Large intestine (tissue), 3 donors: ENCODE measurements around the gene MAN2A1. TPM values are rescaled to one million over a fixed set of nuclear protein-coding genes. Genes with fewer than 3 reads are reported as not detected.
"Not testable (repeated sequence)": the region's sequence is repeated elsewhere in the genome, so short reads cannot be mapped to it uniquely, and the experiment has no call there.

ENCODE experiments used
- DNase-seq, 2 donors: peaks; one replicate each; pipeline versions ENCODE4 v3.0.0 to v3.0.0-alpha.2; 2013
- H3K27ac ChIP-seq: one replicate; pipeline ENCODE4 v1.5.1; 2013; ENCODE audit warnings: low read length
- H3K27me3 ChIP-seq: 2 replicates; pipeline ENCODE4 v1.6.1; 2013; ENCODE audit warnings: low read length; ENCODE audit not compliant: control insufficient read depth, insufficient read depth
- H3K36me3 ChIP-seq: 2 replicates; pipeline ENCODE4 v1.6.1; 2013; ENCODE audit warnings: low read length; ENCODE audit not compliant: control insufficient read depth, insufficient read depth
- H3K4me1 ChIP-seq: one replicate; pipeline ENCODE4 v1.6.1; 2013; ENCODE audit warnings: low read length; ENCODE audit not compliant: control insufficient read depth, insufficient read depth
- H3K4me3 ChIP-seq: one replicate; pipeline ENCODE4 v1.5.1; 2013; ENCODE audit warnings: low read length
- H3K9me3 ChIP-seq: one replicate; pipeline ENCODE4 v1.6.1; 2013; ENCODE audit warnings: mild to moderate bottlenecking, low read depth, low read length, moderate library complexity; ENCODE audit not compliant: control insufficient read depth
- WGBS: methylation state at CpG from one replicate; pipeline ENCODE4 v1.1.5; 2013; ENCODE audit warnings: low lambda C conversion rate; ENCODE audit not compliant: insufficient coverage; 5-methylcytosine and 5-hydroxymethylcytosine counted together
- polyA plus RNA-seq: library from polyadenylated mRNA; unstranded; fragments of 120-200 nt; gene quantifications from one replicate; pipeline ENCODE4 v1.2.1, GENCODE V29; 2013

The MAN2A1 gene
- polyA plus RNA-seq, 1 donor: 100.0 TPM

DNA sequence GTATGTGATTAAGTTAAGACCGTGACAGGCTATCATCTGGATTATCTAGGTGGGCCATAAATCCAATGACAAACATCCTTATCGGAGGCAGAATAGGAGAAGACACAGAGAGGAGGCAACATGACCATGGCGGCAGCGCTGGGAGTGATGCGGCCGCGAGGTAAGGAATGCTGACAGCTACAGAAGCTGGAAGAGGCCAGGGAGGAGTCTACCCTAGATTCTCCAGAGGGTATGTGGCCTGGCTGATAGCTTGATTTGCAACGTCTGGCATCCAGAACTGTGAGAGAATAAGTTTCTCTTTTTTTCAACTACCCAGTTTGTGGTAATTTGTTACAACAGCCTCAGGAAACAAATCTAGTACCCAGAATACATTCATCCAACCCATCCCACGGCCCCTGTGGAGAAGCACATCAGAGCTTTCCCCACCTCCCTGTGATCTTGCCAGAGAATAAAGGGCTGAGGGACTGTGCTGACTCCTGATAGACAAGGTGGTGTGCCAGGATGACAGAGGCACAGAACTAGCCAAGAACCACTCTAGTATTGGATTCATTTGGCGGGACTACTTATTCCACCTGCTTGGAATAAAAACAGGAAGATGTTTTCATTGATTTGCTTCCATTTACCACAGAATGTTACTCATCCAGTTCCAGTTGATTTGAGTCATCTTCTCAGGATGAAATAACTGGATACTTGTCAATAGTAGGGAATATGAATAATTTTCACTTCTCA is 187.4 kb downstream of the MAN2A1 start:
- no peak for DNase-seq
- no peaks in the 10 kb centered on the region for H3K4me1 ChIP-seq
- no peaks in the 10 kb centered on the region for H3K36me3 ChIP-seq
- H3K27me3 ChIP-seq: no peaks in the 10 kb centered on the region
- H3K27ac ChIP-seq: no peak overlapping the region
- H3K9me3 ChIP-seq: no peaks in the 10 kb centered on the region
- no peak overlapping the region for H3K4me3 ChIP-seq
- 100% methylated on average over 3 of the region's 10 CpGs for WGBS

DNA sequence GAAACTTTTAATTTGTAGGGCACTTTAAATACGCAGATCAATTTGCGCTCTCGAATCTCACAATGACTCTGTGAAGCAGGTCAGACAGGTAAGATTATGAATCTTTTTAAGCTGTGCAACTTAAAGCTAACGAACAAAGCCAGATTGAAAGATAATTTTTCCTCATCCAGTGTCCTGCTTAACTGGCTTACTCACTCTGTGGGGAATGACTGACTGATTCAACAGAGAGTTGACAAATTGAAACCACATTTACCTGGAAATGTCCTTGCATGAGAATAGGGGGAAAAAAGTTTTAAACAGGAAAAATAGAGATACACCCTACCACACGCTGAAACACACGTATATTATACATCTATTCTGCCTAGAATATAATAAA is 187.9 kb downstream of the MAN2A1 start:
- Histone ChIP-seq H3K36me3 (no peaks in the 10 kb centered on the region), H3K27ac (no peak overlapping the region), H3K4me1 (no peaks in the 10 kb centered on the region), H3K9me3 (no peaks in the 10 kb centered on the region), H3K4me3 (no peak overlapping the region), H3K27me3 (no peaks in the 10 kb centered on the region)
- no peak for DNase-seq
- WGBS: 100% methylated on average over 1 of the region's 6 CpGs

GRCh38 chr5:109878887-109879286 is 189.2 kb downstream of the MAN2A1 start:
- no peaks in the 10 kb centered on the region for H3K9me3 ChIP-seq
- no peaks in the 10 kb centered on the region for H3K27me3 ChIP-seq
- H3K4me3 ChIP-seq: no peak overlapping the region
- H3K27ac ChIP-seq: no peak overlapping the region
- no peak for DNase-seq
- H3K36me3 ChIP-seq: no peaks in the 10 kb centered on the region
- 89% methylated on average over 3 of the region's 5 CpGs for WGBS
- no peaks in the 10 kb centered on the region for H3K4me1 ChIP-seq

- Histone ChIP-seq H3K27me3 (no peaks in the 10 kb centered on the region), H3K4me1 (no peaks in the 10 kb centered on the region), H3K4me3 (no peak overlapping the region), H3K9me3 (peaks cover 4% of the 10 kb centered on the region), H3K36me3 (no peaks in the 10 kb centered on the region), H3K27ac (no peak overlapping the region)
- DNase-seq: no peak
- WGBS: 100% methylated on average over 1 of the region's 6 CpGs
Measured at GRCh38 chr5:109880907-109881685, 191.4 kb downstream of the MAN2A1 start.

- Histone ChIP-seq H3K27ac (no peak overlapping the region), H3K4me3 (no peak overlapping the region), H3K4me1 (no peaks in the 10 kb centered on the region), H3K9me3 (peaks cover 4% of the 10 kb centered on the region), H3K36me3 (no peaks in the 10 kb centered on the region), H3K27me3 (no peaks in the 10 kb centered on the region)
- no peak for DNase-seq
Measured at GRCh38 chr5:109882546-109882945, 192.8 kb downstream of the MAN2A1 start.

DNA sequence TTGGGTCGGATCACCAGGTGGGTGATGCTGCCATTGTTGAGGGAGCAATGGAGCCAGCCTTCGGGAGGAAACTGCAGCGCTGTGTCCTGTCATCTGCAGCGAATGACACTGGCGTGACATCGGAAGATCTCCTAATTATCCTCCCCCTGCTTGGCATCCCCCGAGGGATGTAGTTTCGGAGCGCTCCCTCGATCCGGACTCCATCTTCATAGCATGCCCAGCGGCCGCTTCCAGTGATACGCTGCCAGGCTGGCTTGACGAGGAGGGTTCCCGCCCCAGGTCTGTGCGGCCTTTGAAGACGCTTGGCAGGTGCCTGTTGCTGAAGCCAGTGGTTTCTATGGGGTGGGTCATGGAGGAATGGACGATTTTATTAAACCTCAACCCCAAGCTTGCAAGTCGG is 194.9 kb downstream of the MAN2A1 start:
- no CpG with 5 or more reads among the region's 20 CpGs for WGBS
- DNase-seq: no peak
- peaks cover 4% of the 10 kb centered on the region for H3K9me3 ChIP-seq

GRCh38 chr5:109885205-109885604 is 195.5 kb downstream of the MAN2A1 start:
- Histone ChIP-seq H3K9me3 (peaks cover 4% of the 10 kb centered on the region), H3K4me3 (no peak overlapping the region), H3K27ac (no peak overlapping the region), H3K4me1 (no peaks in the 10 kb centered on the region), H3K36me3 (no peaks in the 10 kb centered on the region), H3K27me3 (no peaks in the 10 kb centered on the region)
- no peak for DNase-seq
- WGBS: no CpG with 5 or more reads among the region's 28 CpGs

More for the DNA sequence above, 194.9 kb downstream of the MAN2A1 start:
- H3K27me3 ChIP-seq: no peaks in the 10 kb centered on the region
- no peaks in the 10 kb centered on the region for H3K4me1 ChIP-seq
- no peaks in the 10 kb centered on the region for H3K36me3 ChIP-seq
- no peak overlapping the region for H3K4me3 ChIP-seq
- no peak overlapping the region for H3K27ac ChIP-seq

DNA sequence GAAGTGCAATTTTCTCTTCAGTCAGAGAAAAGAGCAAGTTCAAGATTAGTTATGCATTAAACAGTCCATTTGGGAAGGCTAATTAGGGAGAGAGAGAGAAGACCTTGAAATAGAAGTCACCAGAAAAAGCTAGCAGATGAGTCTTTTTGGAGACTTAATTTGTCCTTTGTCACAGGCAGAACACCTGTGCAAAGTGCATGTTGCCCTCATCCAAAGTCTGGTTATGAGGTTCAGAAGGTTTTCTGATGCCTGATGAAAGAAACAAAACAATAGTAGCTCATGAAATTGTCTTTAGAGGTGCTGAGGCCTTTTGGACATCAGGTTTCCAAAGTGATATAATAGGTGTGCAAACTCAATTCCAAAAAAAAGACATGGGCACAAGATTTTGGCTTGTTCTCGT is 199.3 kb downstream of the MAN2A1 start:
- H3K27me3 ChIP-seq: no peaks in the 10 kb centered on the region
- H3K4me3 ChIP-seq: no peak overlapping the region
- H3K9me3 ChIP-seq: peaks cover 4% of the 10 kb centered on the region
- WGBS: 88% methylated on average over 1 of the region's 1 CpG
- H3K36me3 ChIP-seq: no peaks in the 10 kb centered on the region
- H3K4me1 ChIP-seq: no peaks in the 10 kb centered on the region
- no peak overlapping the region for H3K27ac ChIP-seq
- no peak for DNase-seq

DNA sequence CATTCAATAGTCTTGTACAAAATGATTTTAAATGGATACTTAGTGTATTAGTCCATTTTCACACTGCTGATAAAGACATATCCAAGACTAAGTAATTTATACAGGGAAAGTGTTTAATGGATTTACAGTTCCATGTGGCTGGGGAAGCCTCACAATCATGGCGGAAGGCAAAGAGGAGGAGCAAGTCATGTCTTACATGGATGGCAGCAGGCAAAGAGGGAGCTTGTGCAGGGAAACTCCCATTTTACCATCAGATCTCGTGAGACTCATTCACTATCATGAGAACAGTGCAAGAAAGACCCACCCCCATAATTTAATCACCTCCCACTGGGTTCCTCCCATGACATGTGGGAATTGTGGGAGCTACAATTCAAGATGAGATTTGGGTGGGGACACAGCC is 203.5 kb downstream of the MAN2A1 start:
- not testable (repeated sequence) for H3K9me3 ChIP-seq, H3K4me1 ChIP-seq, H3K36me3 ChIP-seq, H3K4me3 ChIP-seq, H3K27me3 ChIP-seq, DNase-seq, H3K27ac ChIP-seq
- WGBS: no CpG with 5 or more reads among the region's 2 CpGs

DNA sequence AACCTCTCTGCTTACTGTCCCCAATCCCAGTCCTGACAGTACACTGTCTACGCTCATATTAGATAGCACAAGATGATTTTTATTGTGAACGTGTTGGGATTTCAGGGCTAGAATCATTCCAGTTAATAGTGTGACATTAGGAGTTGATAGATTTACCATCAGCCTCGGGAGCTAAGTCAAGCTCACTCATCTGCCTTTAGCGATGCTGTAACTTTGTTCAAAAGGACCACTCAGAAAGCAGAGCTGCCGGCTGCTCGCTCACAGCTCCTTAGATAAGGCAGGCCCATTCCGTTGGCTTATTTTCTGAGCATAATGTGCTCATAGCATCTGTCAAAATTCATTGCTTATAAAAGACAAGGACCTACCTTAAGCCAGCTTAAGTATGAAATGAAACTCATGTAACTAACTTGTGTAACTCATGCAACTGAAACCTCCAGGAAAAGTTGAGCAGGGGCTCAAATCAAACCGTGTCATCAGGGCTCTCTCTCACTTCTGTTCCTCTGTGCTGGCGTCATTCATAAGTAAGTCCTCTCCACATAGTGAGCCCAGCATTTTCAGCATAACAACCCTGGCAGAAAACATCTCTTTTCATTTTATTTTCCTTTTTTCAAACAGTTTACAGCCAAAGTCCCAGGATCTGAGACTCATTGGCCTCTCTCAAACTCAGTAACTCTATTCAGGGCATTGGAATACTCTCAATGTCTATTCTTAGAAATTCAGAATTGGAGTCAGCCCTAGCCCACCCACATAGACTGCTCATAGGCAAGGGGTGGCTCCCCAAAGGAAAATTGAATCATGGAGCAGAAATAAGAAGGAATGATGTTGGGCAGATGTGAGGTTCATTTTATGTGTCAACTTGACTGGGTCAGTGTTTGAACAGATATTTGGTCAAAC is 208.8 kb downstream of the MAN2A1 start:
- WGBS: 100% methylated on average over 2 of the region's 9 CpGs
- H3K4me3 ChIP-seq: no peak overlapping the region
- no peaks in the 10 kb centered on the region for H3K27me3 ChIP-seq
- H3K4me1 ChIP-seq: peaks cover 28% of the 10 kb centered on the region
- H3K9me3 ChIP-seq: no peaks in the 10 kb centered on the region
- H3K27ac ChIP-seq: no peak overlapping the region
- DNase-seq: no peak
- H3K36me3 ChIP-seq: no peaks in the 10 kb centered on the region
